NT2/D1 (cell line): ENCODE measurements around the gene IPO8.
"Not testable (repeated sequence)": the region's sequence is repeated elsewhere in the genome, so short reads cannot be mapped to it uniquely, and the experiment has no call there.

Source experiments
- DNase-seq: peaks from one replicate; pipeline ENCODE4 v3.0.0-alpha.2; 2011; ENCODE audit warnings: low read depth, low spot score
- H3K27me3 ChIP-seq: 2 replicates; pipeline ENCODE4 v1.6.0; 2011; ENCODE audit warnings: mild to moderate bottlenecking; ENCODE audit not compliant: insufficient read length, insufficient read depth
- H3K36me3 ChIP-seq: 2 replicates; pipeline ENCODE4 v1.6.1; 2011; ENCODE audit warnings: mild to moderate bottlenecking, low read length, mixed read lengths; ENCODE audit not compliant: insufficient read depth, insufficient read length
- H3K4me1 ChIP-seq: 2 replicates; pipeline ENCODE4 v1.5.1; 2011; ENCODE audit not compliant: insufficient read depth, insufficient read length
- H3K4me3 ChIP-seq: 2 replicates; pipeline ENCODE4 v1.5.1; 2011; ENCODE audit warnings: low read depth; ENCODE audit not compliant: insufficient read length
- H3K9ac ChIP-seq: 2 replicates; pipeline ENCODE4 v1.6.0; 2011; ENCODE audit warnings: low read depth; ENCODE audit not compliant: insufficient read length
- H3K9me3 ChIP-seq: 2 replicates; pipeline ENCODE4 v1.5.1; 2011; ENCODE audit warnings: mild to moderate bottlenecking, low read length; ENCODE audit not compliant: insufficient read depth
- SUZ12 ChIP-seq: IDR thresholded peaks from 2 replicates; pipeline ENCODE4 v1.6.1; 2011; ENCODE audit not compliant: insufficient read length, insufficient read depth; ENCODE audit errors: extremely low read depth
- YY1 ChIP-seq: IDR thresholded peaks from 2 replicates; pipeline ENCODE4 v1.6.1; 2011; ENCODE audit not compliant: insufficient read length, insufficient read depth
- ZNF274 ChIP-seq: IDR thresholded peaks from 2 replicates; pipeline ENCODE4 v1.6.1; 2011; ENCODE audit warnings: mild to moderate bottlenecking, low read depth, low read length

Gene IPO8

GRCh38 chr12:30603129-30603528 lies 92.5 kb downstream of the IPO8 start:
- H3K36me3 ChIP-seq: no peaks in the 10 kb centered on the region
- H3K9ac ChIP-seq: no peak overlapping the region
- H3K9me3 ChIP-seq: peaks cover 12% of the 10 kb centered on the region
- no peaks in the 10 kb centered on the region for H3K27me3 ChIP-seq
- TF ChIP-seq ZNF274: no peak
- TF ChIP-seq YY1: no peak
- no peak for TF ChIP-seq SUZ12
- no peak for DNase-seq
- no peak overlapping the region for H3K4me3 ChIP-seq
- peaks cover 4% of the 10 kb centered on the region for H3K4me1 ChIP-seq

GRCh38 chr12:30602678-30603077 lies 93.0 kb downstream of the IPO8 start:
- Histone ChIP-seq H3K4me3 (no peak overlapping the region), H3K36me3 (no peaks in the 10 kb centered on the region), H3K9ac (no peak overlapping the region), H3K9me3 (peaks cover 11% of the 10 kb centered on the region), H3K27me3 (no peaks in the 10 kb centered on the region), H3K4me1 (peaks cover 4% of the 10 kb centered on the region)
- no peak for DNase-seq
- TF ChIP-seq SUZ12 (no peak), ZNF274 (no peak), YY1 (no peak)

GRCh38 chr12:30599608-30600007 lies 96.1 kb downstream of the IPO8 start:
- TF ChIP-seq YY1: no peak
- no peak for TF ChIP-seq SUZ12
- TF ChIP-seq ZNF274: no peak
- Histone ChIP-seq H3K4me3 (no peak overlapping the region), H3K4me1 (peaks cover 4% of the 10 kb centered on the region), H3K36me3 (no peaks in the 10 kb centered on the region), H3K9ac (no peak overlapping the region), H3K9me3 (peaks cover 11% of the 10 kb centered on the region), H3K27me3 (no peaks in the 10 kb centered on the region)
- DNase-seq: no peak

GRCh38 chr12:30598889-30599288 lies 96.8 kb downstream of the IPO8 start:
- Histone ChIP-seq H3K27me3 (no peaks in the 10 kb centered on the region), H3K36me3 (no peaks in the 10 kb centered on the region), H3K4me1 (peaks cover 2% of the 10 kb centered on the region), H3K9me3 (peaks cover 11% of the 10 kb centered on the region), H3K9ac (no peak overlapping the region), H3K4me3 (no peak overlapping the region)
- DNase-seq: no peak
- TF ChIP-seq ZNF274: no peak
- no peak for TF ChIP-seq SUZ12
- no peak for TF ChIP-seq YY1

GRCh38 chr12:30595742-30596141 lies 99.9 kb downstream of the IPO8 start:
- no peaks in the 10 kb centered on the region for H3K9me3 ChIP-seq
- no peaks in the 10 kb centered on the region for H3K36me3 ChIP-seq
- H3K27me3 ChIP-seq: no peaks in the 10 kb centered on the region
- DNase-seq: no peak
- H3K4me3 ChIP-seq: no peak overlapping the region
- no peak overlapping the region for H3K9ac ChIP-seq
- no peak for TF ChIP-seq YY1
- no peak for TF ChIP-seq ZNF274
- TF ChIP-seq SUZ12: no peak
- no peaks in the 10 kb centered on the region for H3K4me1 ChIP-seq

- H3K36me3 ChIP-seq: no peaks in the 10 kb centered on the region
- DNase-seq: no peak
- H3K27me3 ChIP-seq: no peaks in the 10 kb centered on the region
- H3K4me1 ChIP-seq: no peaks in the 10 kb centered on the region
- no peak overlapping the region for H3K9ac ChIP-seq
- no peaks in the 10 kb centered on the region for H3K9me3 ChIP-seq
- no peak overlapping the region for H3K4me3 ChIP-seq
- no peak for TF ChIP-seq SUZ12
- no peak for TF ChIP-seq ZNF274
- TF ChIP-seq YY1: no peak
These were observed 101.2 kb downstream of the IPO8 start for GRCh38 chr12:30594509-30594908.

GRCh38 chr12:30588572-30588971 lies 107.1 kb downstream of the IPO8 start:
- H3K9ac ChIP-seq, DNase-seq, H3K4me3 ChIP-seq, H3K4me1 ChIP-seq, H3K36me3 ChIP-seq, H3K27me3 ChIP-seq: not testable (repeated sequence)
- peaks cover 11% of the 10 kb centered on the region for H3K9me3 ChIP-seq

GRCh38 chr12:30587782-30588181 lies 107.9 kb downstream of the IPO8 start:
- H3K4me1 ChIP-seq: no peaks in the 10 kb centered on the region
- H3K4me3 ChIP-seq: no peak overlapping the region
- peaks cover 11% of the 10 kb centered on the region for H3K9me3 ChIP-seq
- H3K27me3 ChIP-seq: no peaks in the 10 kb centered on the region
- DNase-seq: no peak
- no peak for TF ChIP-seq SUZ12
- TF ChIP-seq YY1: no peak
- no peak for TF ChIP-seq ZNF274
- no peak overlapping the region for H3K9ac ChIP-seq
- H3K36me3 ChIP-seq: no peaks in the 10 kb centered on the region
